Activated naive CD8-positive, alpha-beta T cell treated with anti-CD3 and anti-CD28 coated beads, Interleukin-2, amount 50 U/mL, for 24 hours (primary cell): ENCODE data around the gene OR2V1.
A peak's percentile ranks its signal among the peaks of the same experiment; 100 is the strongest.
"Not testable (repeated sequence)": the region's sequence is repeated elsewhere in the genome, so short reads cannot be mapped to it uniquely, and the experiment has no call there.

Experiments
- ATAC-seq: fragments of 150-1000 bp; cut with Tn5 transposase; one replicate; pipeline ENCODE4 v1.10.0; 2021
- DNase-seq: peaks from one replicate; pipeline ENCODE4 v3.0.0; 2021
- H3K27ac Mint-ChIP-seq: one replicate; pipeline ENCODE4 v1.8.0; 2021; ENCODE audit warnings: mild to moderate bottlenecking, mixed read lengths
- H3K27me3 Mint-ChIP-seq: one replicate; pipeline ENCODE4 v1.8.0; 2021; ENCODE audit warnings: mixed read lengths
- H3K36me3 Mint-ChIP-seq: one replicate; pipeline ENCODE4 v1.8.0; 2021; ENCODE audit warnings: low read depth, mixed read lengths
- H3K4me1 Mint-ChIP-seq: one replicate; pipeline ENCODE4 v1.8.0; 2021; ENCODE audit warnings: mixed read lengths
- H3K4me3 Mint-ChIP-seq: one replicate; pipeline ENCODE4 v1.8.0; 2021; ENCODE audit warnings: mild to moderate bottlenecking, moderate library complexity, mixed read lengths
- H3K9me3 Mint-ChIP-seq: one replicate; pipeline ENCODE4 v1.8.0; 2021; ENCODE audit warnings: mixed read lengths

OR2V1 gene

DNA sequence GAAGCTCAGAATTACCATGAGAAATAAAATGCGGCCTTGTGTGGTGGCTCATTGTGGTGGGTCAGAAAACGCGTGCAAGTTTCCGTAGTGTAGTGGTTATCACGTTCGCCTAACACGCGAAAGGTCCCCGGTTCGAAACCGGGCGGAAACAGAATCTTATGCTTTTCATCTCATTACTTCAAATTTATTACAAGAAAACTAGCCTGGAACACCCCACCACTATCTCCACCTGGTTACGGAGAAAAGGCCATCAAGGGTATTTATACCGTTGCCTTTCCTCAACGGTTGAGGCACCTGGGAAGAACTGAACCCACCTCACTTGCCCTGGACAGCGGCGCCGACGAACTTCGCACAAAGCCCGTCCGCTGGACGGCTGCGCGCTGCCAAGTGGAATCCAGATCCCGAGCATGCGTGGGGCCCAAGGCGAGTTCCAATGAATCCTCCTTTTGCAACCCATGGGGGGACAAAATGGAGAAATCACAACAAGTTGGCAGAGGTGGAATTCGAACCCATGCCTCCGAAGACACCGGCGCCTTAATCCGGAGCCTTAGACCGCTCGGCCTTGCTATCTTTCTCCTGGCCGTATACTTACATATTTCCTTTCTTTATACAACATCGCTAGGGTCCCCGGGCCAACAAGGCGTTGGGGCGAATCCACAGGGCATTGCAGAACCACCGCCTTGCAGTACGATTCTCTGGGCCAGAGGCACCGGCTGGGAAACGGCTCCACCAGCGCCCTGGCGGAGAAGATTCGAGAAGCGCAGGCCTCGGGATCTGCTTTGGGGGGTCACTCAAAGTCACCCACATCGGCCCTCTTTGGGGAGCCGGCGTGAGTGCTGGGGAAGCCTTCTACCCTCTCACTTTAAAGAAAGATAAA lies 33.3 kb upstream of the OR2V1 start:
- peak overlapping the region; percentile 76 for H3K4me3 Mint-ChIP-seq
- H3K27ac Mint-ChIP-seq = peak overlapping the region; percentile 91
- H3K27me3 Mint-ChIP-seq = peaks cover 42% of the 10 kb centered on the region
- H3K9me3 Mint-ChIP-seq = peaks cover 9% of the 10 kb centered on the region
- ATAC-seq (peak; percentile 9), DNase-seq (peak; percentile 59)
- no peaks in the 10 kb centered on the region for H3K36me3 Mint-ChIP-seq
- H3K4me1 Mint-ChIP-seq = peaks cover 73% of the 10 kb centered on the region

DNA sequence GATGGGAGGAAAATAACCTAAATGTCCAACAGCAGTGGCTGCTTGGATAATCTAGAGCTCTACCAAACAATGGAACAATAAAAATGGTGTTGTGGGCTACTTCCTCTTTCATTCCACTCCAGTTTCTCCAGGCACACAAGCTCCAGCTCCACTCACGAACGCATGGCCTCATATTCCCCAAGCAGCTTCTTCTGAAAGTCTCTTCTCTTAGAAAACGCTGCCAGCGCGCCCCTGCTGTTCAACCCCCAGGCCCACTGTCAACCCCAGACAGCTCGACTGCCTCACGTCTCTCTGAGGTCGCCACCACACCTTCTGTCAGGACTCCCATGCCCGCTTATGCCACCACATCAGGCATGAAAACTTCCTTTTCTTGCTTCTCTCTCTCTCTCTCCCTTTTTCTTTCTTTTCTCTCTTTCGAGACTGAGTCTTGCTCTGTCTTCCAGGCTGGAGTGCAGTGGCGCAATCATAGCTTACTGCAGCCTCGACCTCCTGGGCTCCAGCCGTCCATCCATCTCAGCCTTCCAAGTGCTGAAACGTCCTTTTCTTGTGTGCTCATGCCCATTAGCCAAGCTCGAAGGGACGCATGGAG lies 32.6 kb upstream of the OR2V1 start:
- peaks cover 36% of the 10 kb centered on the region for H3K27me3 Mint-ChIP-seq
- peaks cover 68% of the 10 kb centered on the region for H3K4me1 Mint-ChIP-seq
- peaks cover 9% of the 10 kb centered on the region for H3K9me3 Mint-ChIP-seq
- H3K4me3 Mint-ChIP-seq = peak overlapping the region; percentile 76
- DNase-seq (no peak), ATAC-seq (no peak)
- peak overlapping the region; percentile 91 for H3K27ac Mint-ChIP-seq
- no peaks in the 10 kb centered on the region for H3K36me3 Mint-ChIP-seq

DNA sequence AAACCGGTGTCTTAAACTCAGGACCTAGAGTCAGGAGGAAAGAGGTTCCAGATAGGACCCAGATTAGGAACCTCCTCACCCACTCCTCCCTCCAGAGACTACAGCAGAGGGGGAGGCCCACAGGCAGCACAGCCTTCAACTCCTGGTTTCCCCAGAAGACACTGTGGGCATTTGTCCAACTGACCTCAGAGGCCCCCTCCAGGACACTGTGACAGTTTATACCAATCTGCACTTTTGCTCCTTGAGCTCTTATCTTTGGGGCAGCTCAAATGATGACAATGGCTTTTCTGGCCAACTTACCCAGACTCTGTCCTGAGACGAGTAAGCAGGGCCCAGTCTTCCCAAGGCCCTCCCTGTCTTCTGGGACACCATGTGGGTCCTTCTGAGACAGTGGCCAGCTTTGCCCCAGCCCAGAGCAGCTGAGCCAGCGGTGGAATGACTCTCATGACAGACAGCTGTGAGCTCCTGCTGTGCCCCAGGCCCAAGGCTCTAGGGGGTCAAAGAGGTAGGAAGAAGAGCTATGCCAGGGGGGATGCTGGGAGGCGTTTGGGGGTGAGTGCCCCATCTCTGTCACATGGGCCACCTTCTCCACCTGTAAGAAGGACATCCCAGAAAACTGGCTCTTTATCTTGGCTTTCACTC lies 30.7 kb upstream of the OR2V1 start:
- no peaks in the 10 kb centered on the region for H3K36me3 Mint-ChIP-seq
- peaks cover 23% of the 10 kb centered on the region for H3K27me3 Mint-ChIP-seq
- ATAC-seq = no peak
- H3K27ac Mint-ChIP-seq = peak overlapping the region; percentile 92
- H3K4me3 Mint-ChIP-seq = peak overlapping the region; percentile 75
- DNase-seq = no peak
- H3K4me1 Mint-ChIP-seq = peaks cover 52% of the 10 kb centered on the region
- peaks cover 9% of the 10 kb centered on the region for H3K9me3 Mint-ChIP-seq

- Mint-ChIP-seq H3K27me3 (peaks cover 16% of the 10 kb centered on the region), H3K27ac (peak overlapping the region; percentile 92), H3K4me3 (peak overlapping the region; percentile 75), H3K4me1 (peaks cover 45% of the 10 kb centered on the region)
- peak; percentile 13 for ATAC-seq
- not testable (repeated sequence) for H3K36me3 Mint-ChIP-seq, H3K9me3 Mint-ChIP-seq
- peak; percentile 42 for DNase-seq
Observed at GRCh38 chr5:181160755-181161533, 30.0 kb upstream of the OR2V1 start.

GRCh38 chr5:181160152-181160754 lies 29.3 kb upstream of the OR2V1 start:
- Mint-ChIP-seq H3K4me1 (peaks cover 40% of the 10 kb centered on the region), H3K4me3 (peak overlapping the region; percentile 54), H3K36me3 (no peaks in the 10 kb centered on the region), H3K27ac (peak overlapping the region; percentile 77), H3K9me3 (peaks cover 5% of the 10 kb centered on the region), H3K27me3 (peaks cover 11% of the 10 kb centered on the region)
- ATAC-seq (peak; percentile 90), DNase-seq (peak; percentile 78)

- Mint-ChIP-seq H3K4me1 (peaks cover 38% of the 10 kb centered on the region), H3K27ac (peak overlapping the region; percentile 82), H3K36me3 (no peaks in the 10 kb centered on the region), H3K9me3 (peaks cover 5% of the 10 kb centered on the region), H3K4me3 (peak overlapping the region; percentile 9), H3K27me3 (peaks cover 10% of the 10 kb centered on the region)
- DNase-seq (peak; percentile 95), ATAC-seq (peak; percentile 74)
Observed at GRCh38 chr5:181159286-181160151, 28.6 kb upstream of the OR2V1 start.

DNA sequence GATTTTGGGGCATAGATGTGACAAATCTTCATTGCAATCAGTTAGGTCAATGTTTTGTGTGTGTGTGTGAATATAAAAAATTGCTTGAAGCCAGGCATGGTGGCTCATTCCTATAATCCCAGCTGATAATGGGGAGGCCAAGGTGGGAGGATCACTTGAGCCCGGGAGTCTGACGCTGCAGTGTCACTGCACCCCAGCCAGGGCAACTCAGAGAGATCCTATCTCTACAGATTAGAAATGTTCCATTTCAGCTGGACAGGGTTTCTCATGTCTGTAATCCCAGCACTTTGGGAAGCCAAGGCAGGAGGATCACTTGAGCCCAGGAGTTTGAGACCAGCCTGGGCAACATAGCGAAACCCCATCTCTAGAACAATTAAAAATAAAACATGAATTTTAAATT lies 27.9 kb upstream of the OR2V1 start:
- ATAC-seq (no peak), DNase-seq (no peak)
- Mint-ChIP-seq H3K27me3 (peaks cover 9% of the 10 kb centered on the region), H3K4me3 (no peak overlapping the region), H3K36me3 (no peaks in the 10 kb centered on the region), H3K27ac (no peak overlapping the region), H3K4me1 (peaks cover 38% of the 10 kb centered on the region), H3K9me3 (peaks cover 4% of the 10 kb centered on the region)

DNA sequence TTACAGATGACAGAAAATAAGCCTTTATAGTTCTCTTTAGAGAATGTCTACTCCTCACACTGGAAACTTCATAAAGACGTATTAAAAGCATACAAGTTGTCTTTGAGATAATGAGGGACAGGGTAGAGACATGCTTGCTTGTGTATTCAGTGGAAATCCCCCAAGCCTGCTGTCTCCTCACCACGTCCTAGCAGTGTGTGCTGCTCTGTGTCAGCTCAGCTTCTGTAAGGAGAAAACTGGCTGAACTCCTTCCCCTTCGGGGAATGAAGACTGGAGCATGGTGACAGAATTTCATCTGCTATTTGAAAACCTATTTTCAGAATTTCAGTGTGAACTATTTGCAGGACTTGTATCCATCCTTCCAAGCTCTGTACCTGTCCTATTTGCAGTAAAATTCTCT lies 25.8 kb upstream of the OR2V1 start:
- no peak overlapping the region for H3K27ac Mint-ChIP-seq
- H3K27me3 Mint-ChIP-seq = no peaks in the 10 kb centered on the region
- H3K9me3 Mint-ChIP-seq = no peaks in the 10 kb centered on the region
- H3K4me3 Mint-ChIP-seq = no peak overlapping the region
- DNase-seq (no peak), ATAC-seq (no peak)
- no peaks in the 10 kb centered on the region for H3K36me3 Mint-ChIP-seq
- H3K4me1 Mint-ChIP-seq = peaks cover 24% of the 10 kb centered on the region

DNA sequence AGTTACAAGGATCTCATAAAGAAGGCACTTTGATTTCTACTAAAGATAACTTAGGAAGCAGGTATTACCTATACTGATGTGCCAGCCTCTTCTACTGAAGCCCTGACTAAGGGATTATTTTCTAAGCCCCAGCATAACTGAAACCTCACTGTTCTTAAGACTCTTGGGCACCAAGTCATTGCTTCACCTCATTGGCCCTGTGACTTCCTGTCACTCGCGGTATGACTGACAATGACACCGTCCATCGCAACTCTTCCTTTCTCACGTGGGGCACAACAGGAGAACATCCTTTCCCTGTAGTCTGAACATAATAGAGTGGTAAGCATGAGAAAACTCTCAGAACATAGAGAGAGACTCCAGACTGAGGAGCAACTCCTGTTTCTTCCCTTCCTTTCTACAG lies 22.8 kb upstream of the OR2V1 start:
- ATAC-seq (peak; percentile 49), DNase-seq (no peak)
- no peaks in the 10 kb centered on the region for H3K9me3 Mint-ChIP-seq
- peak overlapping the region; percentile 17 for H3K27ac Mint-ChIP-seq
- H3K36me3 Mint-ChIP-seq = no peaks in the 10 kb centered on the region
- no peak overlapping the region for H3K4me3 Mint-ChIP-seq
- H3K27me3 Mint-ChIP-seq = peaks cover 10% of the 10 kb centered on the region
- H3K4me1 Mint-ChIP-seq = peaks cover 5% of the 10 kb centered on the region

DNA sequence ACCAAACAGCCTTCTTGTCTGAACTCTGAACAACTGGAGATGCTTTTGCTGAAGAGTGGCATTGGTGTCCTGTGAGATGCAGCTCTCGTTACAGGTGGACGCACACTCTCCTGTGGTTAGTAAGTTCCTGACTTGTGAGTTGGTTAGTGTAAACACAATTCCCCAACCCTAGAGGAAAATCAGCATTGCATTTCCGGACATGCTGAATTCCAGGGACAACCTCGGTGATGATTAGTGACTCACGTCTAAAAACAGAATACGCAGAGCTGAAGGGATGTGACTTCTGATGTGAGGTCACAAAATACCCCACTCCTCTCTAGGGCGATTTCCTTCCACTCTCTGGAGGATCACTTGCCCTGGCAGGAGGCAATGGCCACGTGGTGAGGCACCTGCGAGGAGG lies 21.4 kb upstream of the OR2V1 start:
- Mint-ChIP-seq H3K4me1 (peaks cover 5% of the 10 kb centered on the region), H3K9me3 (no peaks in the 10 kb centered on the region), H3K27me3 (peaks cover 20% of the 10 kb centered on the region), H3K27ac (no peak overlapping the region), H3K36me3 (no peaks in the 10 kb centered on the region), H3K4me3 (no peak overlapping the region)
- DNase-seq (no peak), ATAC-seq (no peak)

DNA sequence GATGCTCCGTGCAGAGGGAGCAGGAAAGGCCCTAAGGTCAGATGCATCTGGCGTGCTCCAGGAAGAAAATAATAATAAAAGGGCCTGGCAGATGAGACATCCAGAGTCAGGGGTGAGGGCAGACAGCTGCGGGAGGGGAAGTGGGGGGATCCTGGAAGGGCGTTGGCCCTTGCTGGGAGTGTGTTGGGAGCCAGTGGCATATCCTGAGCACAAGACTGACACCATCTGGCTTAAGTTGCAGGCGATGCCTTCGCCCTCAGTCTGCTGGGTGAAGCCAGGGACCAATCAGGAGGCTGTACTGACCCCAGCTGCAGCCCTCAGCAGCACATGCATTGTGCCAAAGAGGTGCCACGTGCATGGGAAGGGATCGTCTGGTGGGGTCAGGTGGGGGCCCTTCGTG lies 20.2 kb upstream of the OR2V1 start:
- H3K4me3 Mint-ChIP-seq = no peak overlapping the region
- peaks cover 5% of the 10 kb centered on the region for H3K4me1 Mint-ChIP-seq
- ATAC-seq = no peak
- peaks cover 22% of the 10 kb centered on the region for H3K27me3 Mint-ChIP-seq
- no peak overlapping the region for H3K27ac Mint-ChIP-seq
- DNase-seq = no peak
- no peaks in the 10 kb centered on the region for H3K36me3 Mint-ChIP-seq
- no peaks in the 10 kb centered on the region for H3K9me3 Mint-ChIP-seq

GRCh38 chr5:181149806-181150733 lies 19.1 kb upstream of the OR2V1 start:
- Mint-ChIP-seq H3K36me3 (no peaks in the 10 kb centered on the region), H3K27ac (no peak overlapping the region), H3K9me3 (no peaks in the 10 kb centered on the region), H3K4me3 (no peak overlapping the region), H3K27me3 (peaks cover 25% of the 10 kb centered on the region), H3K4me1 (peaks cover 5% of the 10 kb centered on the region)
- DNase-seq (no peak), ATAC-seq (peak; percentile 22)
